Mononuclear cell (primary cell): ENCODE results near the gene KIF25. TPM values are rescaled to one million over a fixed set of nuclear protein-coding genes. Genes with fewer than 3 reads are reported as not detected.

Experiments used
- H3K27me3 ChIP-seq: 2 replicates; pipeline ENCODE4 v1.6.0; 2011; ENCODE audit warnings: low read length, control low read depth; ENCODE audit not compliant: insufficient read depth
- H3K4me1 ChIP-seq: 2 replicates; pipeline ENCODE4 v1.5.1; 2011; ENCODE audit warnings: mild to moderate bottlenecking, low read length, control low read depth; ENCODE audit not compliant: insufficient read depth
- H3K4me3 ChIP-seq: 2 replicates; pipeline ENCODE4 v1.5.1; 2011; ENCODE audit warnings: mild to moderate bottlenecking, low read length, moderate library complexity
- H3K9me3 ChIP-seq: 2 replicates; pipeline ENCODE4 v1.5.1; 2011; ENCODE audit warnings: low read depth, mild to moderate bottlenecking, control low read depth, low read length
- total RNA-seq: library from RNA; depleted of rRNA; stranded (reverse); fragments of >200 nt; gene quantifications from one replicate; pipeline ENCODE4 v1.2.3, GENCODE V29; 2012

The KIF25 gene
- total RNA-seq, 1 donor: not detected

- H3K9me3 ChIP-seq: no peaks in the 10 kb centered on the region
- no peak overlapping the region for H3K4me3 ChIP-seq
- no peaks in the 10 kb centered on the region for H3K4me1 ChIP-seq
- H3K27me3 ChIP-seq: no peaks in the 10 kb centered on the region
Observed at GRCh38 chr6:168029459-168030217, 32.2 kb downstream of the KIF25 start.

GRCh38 chr6:168030218-168030746 lies 32.8 kb downstream of the KIF25 start:
- no peaks in the 10 kb centered on the region for H3K9me3 ChIP-seq
- no peak overlapping the region for H3K4me3 ChIP-seq
- H3K4me1 ChIP-seq: no peaks in the 10 kb centered on the region
- no peaks in the 10 kb centered on the region for H3K27me3 ChIP-seq

- no peak overlapping the region for H3K4me3 ChIP-seq
- H3K9me3 ChIP-seq: no peaks in the 10 kb centered on the region
- H3K4me1 ChIP-seq: no peaks in the 10 kb centered on the region
- H3K27me3 ChIP-seq: peaks cover 5% of the 10 kb centered on the region
Observed at GRCh38 chr6:168030908-168031307, 33.4 kb downstream of the KIF25 start.

- Histone ChIP-seq H3K9me3 (no peaks in the 10 kb centered on the region), H3K27me3 (peaks cover 7% of the 10 kb centered on the region), H3K4me1 (no peaks in the 10 kb centered on the region), H3K4me3 (no peak overlapping the region)
Observed at GRCh38 chr6:168031411-168031971, 34.0 kb downstream of the KIF25 start.

- Histone ChIP-seq H3K9me3 (no peaks in the 10 kb centered on the region), H3K27me3 (peaks cover 7% of the 10 kb centered on the region), H3K4me1 (no peaks in the 10 kb centered on the region), H3K4me3 (no peak overlapping the region)
Observed at GRCh38 chr6:168032005-168032760, 34.7 kb downstream of the KIF25 start.

- no peaks in the 10 kb centered on the region for H3K9me3 ChIP-seq
- H3K4me1 ChIP-seq: no peaks in the 10 kb centered on the region
- peaks cover 7% of the 10 kb centered on the region for H3K27me3 ChIP-seq
- H3K4me3 ChIP-seq: no peak overlapping the region
Observed at GRCh38 chr6:168033791-168034190, 36.3 kb downstream of the KIF25 start.

- Histone ChIP-seq H3K9me3 (no peaks in the 10 kb centered on the region), H3K4me3 (no peak overlapping the region), H3K4me1 (no peaks in the 10 kb centered on the region), H3K27me3 (peaks cover 7% of the 10 kb centered on the region)
Observed at GRCh38 chr6:168034537-168034936, 37.1 kb downstream of the KIF25 start.

GRCh38 chr6:168035098-168035660 lies 37.7 kb downstream of the KIF25 start:
- H3K27me3 ChIP-seq: peaks cover 7% of the 10 kb centered on the region
- H3K4me3 ChIP-seq: no peak overlapping the region
- no peaks in the 10 kb centered on the region for H3K4me1 ChIP-seq
- H3K9me3 ChIP-seq: no peaks in the 10 kb centered on the region

GRCh38 chr6:168035661-168036545 lies 38.4 kb downstream of the KIF25 start:
- Histone ChIP-seq H3K27me3 (peaks cover 7% of the 10 kb centered on the region), H3K4me1 (no peaks in the 10 kb centered on the region), H3K9me3 (no peaks in the 10 kb centered on the region), H3K4me3 (no peak overlapping the region)

GRCh38 chr6:168037242-168037641 lies 39.8 kb downstream of the KIF25 start:
- Histone ChIP-seq H3K4me3 (no peak overlapping the region), H3K9me3 (no peaks in the 10 kb centered on the region), H3K27me3 (peaks cover 7% of the 10 kb centered on the region), H3K4me1 (no peaks in the 10 kb centered on the region)

- Histone ChIP-seq H3K27me3 (peaks cover 7% of the 10 kb centered on the region), H3K4me3 (no peak overlapping the region), H3K4me1 (no peaks in the 10 kb centered on the region), H3K9me3 (no peaks in the 10 kb centered on the region)
Observed at GRCh38 chr6:168037856-168038255, 40.4 kb downstream of the KIF25 start.

GRCh38 chr6:168038576-168039140 lies 41.2 kb downstream of the KIF25 start:
- Histone ChIP-seq H3K4me3 (no peak overlapping the region), H3K9me3 (no peaks in the 10 kb centered on the region), H3K4me1 (no peaks in the 10 kb centered on the region), H3K27me3 (peaks cover 7% of the 10 kb centered on the region)

- no peak overlapping the region for H3K4me3 ChIP-seq
- peaks cover 7% of the 10 kb centered on the region for H3K27me3 ChIP-seq
- no peaks in the 10 kb centered on the region for H3K4me1 ChIP-seq
- no peaks in the 10 kb centered on the region for H3K9me3 ChIP-seq
Observed at GRCh38 chr6:168039301-168039700, 41.8 kb downstream of the KIF25 start.

- H3K9me3 ChIP-seq: no peaks in the 10 kb centered on the region
- H3K4me1 ChIP-seq: no peaks in the 10 kb centered on the region
- H3K4me3 ChIP-seq: no peak overlapping the region
- H3K27me3 ChIP-seq: peaks cover 7% of the 10 kb centered on the region
Observed at GRCh38 chr6:168039849-168040248, 42.4 kb downstream of the KIF25 start.
